Measurements from ENCODE around the gene KDM4B. TPM values are rescaled to one million over a fixed set of nuclear protein-coding genes. Genes with fewer than 3 reads are reported as not detected.

Gene KDM4B
- polyA plus RNA-seq, 3 donors, result 20.1 to 31.7 (median 26.5) TPM

DNA sequence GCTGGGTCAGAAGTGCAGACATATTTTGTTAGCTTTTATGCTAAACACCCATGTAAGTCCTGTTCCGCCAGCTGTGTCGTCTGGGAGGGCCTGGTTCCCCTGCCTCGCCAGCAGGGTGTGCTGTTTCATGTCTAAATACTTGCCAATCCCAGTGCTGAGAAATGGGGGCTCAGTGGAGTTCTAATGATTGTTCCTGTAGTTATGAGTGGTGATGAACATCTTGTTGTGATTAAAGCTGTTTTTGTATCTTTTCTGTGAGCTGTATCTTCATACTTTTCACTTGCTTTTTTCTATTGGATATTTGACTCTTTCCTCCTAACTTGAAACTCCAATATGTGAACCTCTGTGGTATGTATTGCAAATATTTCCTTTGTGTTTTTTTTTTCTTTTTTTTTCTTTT lies 32.7 kb downstream of the KDM4B start:
- no peak for DNase-seq (ENCODE audit: extremely low read depth in 1 of 11, low read depth in 9 of 11, low spot score in 4 of 11)

- DNase-seq (ENCODE audit: extremely low read depth in 1 of 11, low read depth in 9 of 11, low spot score in 4 of 11), result no peak
These were observed 33.2 kb downstream of the KDM4B start for GRCh38 chr19:5002143-5002542.

GRCh38 chr19:5003781-5004180 lies 34.9 kb downstream of the KDM4B start:
- no peak for DNase-seq (ENCODE audit: extremely low read depth in 1 of 11, low read depth in 9 of 11, low spot score in 4 of 11)

GRCh38 chr19:5005096-5005495 lies 36.2 kb downstream of the KDM4B start:
- DNase-seq (ENCODE audit: extremely low read depth in 1 of 11, low read depth in 9 of 11, low spot score in 4 of 11), result no peak

GRCh38 chr19:5006201-5006600 lies 37.3 kb downstream of the KDM4B start:
- no peak for DNase-seq (ENCODE audit: extremely low read depth in 1 of 11, low read depth in 9 of 11, low spot score in 4 of 11)

- DNase-seq (ENCODE audit: extremely low read depth in 1 of 11, low read depth in 9 of 11, low spot score in 4 of 11), result no peak
These were observed 37.9 kb downstream of the KDM4B start for GRCh38 chr19:5006821-5007220.

DNA sequence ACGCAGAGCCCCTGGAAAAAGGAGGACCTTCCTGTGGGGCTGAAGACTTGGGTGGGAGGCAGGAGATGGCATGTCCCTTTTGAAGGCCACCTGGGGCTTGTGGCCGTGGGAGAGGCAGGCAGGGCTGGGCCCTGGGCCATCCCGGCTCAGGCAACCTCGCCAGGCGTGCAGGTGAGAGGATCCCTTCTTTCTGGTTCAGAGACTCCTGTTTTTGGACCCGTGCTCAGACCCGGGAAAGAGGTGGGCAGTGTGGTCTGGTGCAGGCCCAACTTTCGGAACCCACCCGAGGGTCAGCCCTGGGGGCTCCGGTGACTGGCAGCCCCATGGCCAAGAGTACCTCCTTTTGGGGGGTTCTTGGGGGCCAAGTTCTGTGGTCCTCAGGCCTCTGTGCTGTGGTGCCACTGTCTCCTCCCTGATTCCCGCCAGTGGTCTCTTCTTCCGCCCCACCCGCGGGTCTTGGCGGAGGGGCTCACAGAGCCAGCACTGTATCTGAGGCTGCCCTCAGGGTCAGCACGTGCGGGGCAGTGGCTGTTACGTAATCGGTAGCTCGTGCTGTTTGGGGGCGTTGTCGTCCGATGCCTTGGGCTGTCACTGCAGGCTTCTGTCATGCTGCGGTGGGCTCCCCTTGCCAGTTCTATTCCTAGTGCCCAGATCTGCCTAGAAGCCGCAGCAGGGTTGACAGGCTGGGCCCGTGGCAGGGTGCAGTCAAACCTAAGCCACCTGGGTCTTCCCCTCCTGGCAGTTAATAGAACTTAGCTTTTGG lies 42.7 kb downstream of the KDM4B start:
- DNase-seq (ENCODE audit: extremely low read depth in 1 of 11, low read depth in 9 of 11, low spot score in 4 of 11), result no peak

GRCh38 chr19:5012688-5013457 lies 44.0 kb downstream of the KDM4B start:
- no peak for DNase-seq (ENCODE audit: extremely low read depth in 1 of 11, low read depth in 9 of 11, low spot score in 4 of 11)

DNA sequence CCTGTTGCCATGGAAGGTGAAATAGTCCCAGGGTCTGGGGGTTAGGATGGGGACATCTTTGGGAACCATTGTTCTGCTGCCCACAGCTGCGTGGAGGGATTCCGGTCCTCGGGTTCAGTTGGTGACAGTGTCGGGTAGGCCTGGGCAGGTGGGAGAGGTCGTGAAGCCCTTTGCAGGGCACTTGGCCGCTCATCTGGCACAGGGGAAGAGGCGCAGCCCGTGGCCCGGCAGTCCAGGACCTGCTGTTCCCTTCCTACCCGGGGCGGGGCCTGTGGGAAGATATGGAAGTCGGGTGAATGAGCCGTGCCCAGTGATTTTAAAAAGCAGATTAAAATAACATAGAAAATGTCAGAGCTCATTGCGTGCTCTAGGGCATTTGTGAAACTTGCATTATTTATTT lies 44.8 kb downstream of the KDM4B start:
- no peak for DNase-seq (ENCODE audit: extremely low read depth in 1 of 11, low read depth in 9 of 11, low spot score in 4 of 11)

DNA sequence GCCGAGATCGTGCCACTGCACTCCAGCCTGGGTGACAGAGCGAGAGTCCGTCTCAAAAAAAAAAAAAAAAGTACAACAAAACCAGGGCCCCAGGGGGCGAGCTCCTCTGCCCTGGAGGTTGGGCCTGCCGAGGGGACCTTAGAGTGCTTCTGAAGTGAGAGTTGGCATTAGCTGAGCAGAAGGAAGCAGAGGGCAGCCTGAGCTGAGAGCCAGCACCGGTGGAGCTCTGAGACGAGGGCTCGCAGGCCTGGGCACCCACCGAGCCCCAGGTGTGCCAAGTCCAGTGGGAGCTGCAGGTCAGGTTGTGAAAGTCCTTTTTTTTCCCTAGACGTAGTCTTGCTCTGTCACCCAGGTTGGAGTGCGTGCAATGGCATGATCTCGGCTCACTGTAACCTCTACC lies 46.0 kb downstream of the KDM4B start:
- no peak for DNase-seq (ENCODE audit: extremely low read depth in 1 of 11, low read depth in 9 of 11, low spot score in 4 of 11)

DNA sequence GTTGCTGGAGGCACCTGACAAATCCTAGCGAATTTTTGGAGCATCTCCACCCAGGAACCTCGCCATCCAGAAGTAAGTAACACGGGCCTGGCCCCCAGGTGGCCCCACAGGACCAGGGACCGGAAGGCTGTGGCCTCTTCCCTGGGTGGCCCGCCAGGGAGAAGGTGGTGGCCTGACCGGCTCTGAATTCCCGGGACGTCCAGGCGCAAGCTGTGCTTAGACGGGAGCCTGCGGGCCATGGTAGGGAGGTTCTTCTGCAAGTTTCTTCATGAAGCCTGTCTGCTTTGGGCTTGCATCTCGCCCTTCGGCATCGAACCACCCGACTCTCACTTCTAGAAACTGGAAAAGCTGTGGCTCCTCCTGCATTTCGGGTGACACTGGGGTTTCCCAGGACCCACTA lies 47.4 kb downstream of the KDM4B start:
- DNase-seq (ENCODE audit: extremely low read depth in 1 of 11, low read depth in 9 of 11, low spot score in 4 of 11), result no peak

DNA sequence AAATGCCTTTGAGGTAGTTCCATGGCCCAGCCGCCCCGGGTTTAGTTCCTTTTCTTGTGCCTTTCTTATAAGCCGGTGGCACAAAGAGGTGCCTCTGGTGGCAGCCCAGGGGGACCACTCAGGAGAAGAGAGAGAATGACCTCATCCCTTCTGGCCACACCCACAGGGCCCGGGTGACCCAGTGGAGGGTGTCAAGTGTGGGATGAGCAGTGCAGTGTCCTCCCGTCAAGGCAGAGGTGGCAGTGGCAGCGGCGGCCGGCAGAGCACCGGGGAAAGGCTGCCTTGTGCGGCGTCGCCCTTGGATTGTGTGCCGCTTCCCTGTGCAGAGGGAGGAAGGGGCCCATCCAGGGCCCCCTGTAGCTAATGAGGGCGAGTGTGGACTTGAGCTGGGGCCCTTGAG lies 47.9 kb downstream of the KDM4B start:
- no peak for DNase-seq (ENCODE audit: extremely low read depth in 1 of 11, low read depth in 9 of 11, low spot score in 4 of 11)

DNA sequence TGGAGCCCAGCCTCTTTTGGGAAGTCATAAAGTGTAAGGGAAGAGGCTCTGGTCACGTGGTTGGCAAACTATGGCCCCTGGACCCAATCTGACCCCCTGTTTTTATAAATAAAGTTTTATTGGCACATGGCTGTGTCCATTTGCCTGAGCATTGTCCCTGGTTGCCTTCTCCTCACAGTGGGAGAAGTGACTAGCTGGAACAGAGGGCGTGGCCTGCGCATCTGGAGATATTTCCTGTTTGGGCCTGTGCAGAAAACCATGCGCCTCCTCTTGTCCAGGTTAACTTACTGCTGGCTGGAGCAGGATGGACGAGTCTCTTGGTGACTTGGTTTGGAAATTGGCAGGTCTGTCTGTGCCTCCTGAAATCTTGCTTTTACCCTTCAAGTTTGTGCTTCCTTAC lies 48.3 kb downstream of the KDM4B start:
- no peak for DNase-seq (ENCODE audit: extremely low read depth in 1 of 11, low read depth in 9 of 11, low spot score in 4 of 11)

DNA sequence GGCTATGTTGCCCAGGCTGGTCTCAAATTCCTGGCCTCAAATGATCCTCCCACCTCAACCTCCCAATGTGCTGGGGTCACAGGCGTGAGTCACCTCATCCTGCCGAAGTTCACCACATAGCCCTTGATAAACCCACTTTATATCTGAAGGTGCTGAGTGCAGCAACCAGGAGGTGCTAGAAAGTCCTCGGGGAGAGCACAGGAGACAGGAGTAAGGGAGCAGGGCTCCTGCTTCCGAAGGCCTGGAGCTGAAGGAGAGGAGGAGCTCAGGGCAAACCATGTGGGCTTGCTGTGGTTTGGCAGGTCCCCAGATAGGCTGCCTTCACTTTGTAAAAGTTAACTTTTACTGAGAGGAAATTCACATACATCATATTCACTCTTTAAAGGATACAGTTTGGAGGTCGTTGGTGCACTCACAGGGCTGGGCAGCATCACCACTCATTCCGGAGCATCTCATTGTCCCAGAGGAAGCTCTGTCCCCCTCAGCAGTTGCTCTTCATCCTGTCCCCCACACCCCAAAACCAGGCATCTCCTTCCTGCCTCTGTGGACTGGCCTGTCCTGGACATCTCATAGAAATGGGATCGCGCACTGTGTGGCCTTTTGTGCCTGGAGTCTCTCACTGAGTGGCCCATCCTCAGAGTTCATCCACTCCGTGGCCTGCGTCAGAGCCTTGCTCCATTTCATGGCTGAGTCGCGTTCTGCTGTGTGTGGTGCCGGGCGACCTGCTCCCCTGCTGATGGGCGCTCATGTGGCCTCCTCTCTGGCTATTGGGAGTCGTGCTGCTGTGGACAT lies 49.5 kb downstream of the KDM4B start:
- no peak for DNase-seq (ENCODE audit: extremely low read depth in 1 of 11, low read depth in 9 of 11, low spot score in 4 of 11)

DNA sequence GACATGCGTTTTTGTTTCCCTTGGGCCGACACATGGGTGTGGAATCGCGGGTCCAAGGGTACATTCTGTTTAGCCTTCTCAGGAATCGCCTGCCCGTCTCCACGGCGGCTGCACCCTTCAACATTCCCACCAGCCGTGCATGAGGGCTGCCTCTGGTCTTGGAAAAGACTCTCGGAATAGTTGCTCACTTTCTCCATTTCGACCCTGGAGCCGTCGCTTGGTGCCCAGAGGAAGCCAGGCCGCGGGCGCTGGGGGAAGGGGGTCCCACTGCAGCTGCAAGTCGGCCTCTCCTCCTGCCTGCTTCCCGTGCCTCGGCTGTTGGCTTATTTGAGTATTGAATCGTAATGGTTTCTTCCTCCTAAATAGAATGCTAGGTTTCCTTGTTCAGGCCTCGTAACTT lies 51.5 kb downstream of the KDM4B start:
- no peak for DNase-seq (ENCODE audit: extremely low read depth in 1 of 11, low read depth in 9 of 11, low spot score in 4 of 11)

DNA sequence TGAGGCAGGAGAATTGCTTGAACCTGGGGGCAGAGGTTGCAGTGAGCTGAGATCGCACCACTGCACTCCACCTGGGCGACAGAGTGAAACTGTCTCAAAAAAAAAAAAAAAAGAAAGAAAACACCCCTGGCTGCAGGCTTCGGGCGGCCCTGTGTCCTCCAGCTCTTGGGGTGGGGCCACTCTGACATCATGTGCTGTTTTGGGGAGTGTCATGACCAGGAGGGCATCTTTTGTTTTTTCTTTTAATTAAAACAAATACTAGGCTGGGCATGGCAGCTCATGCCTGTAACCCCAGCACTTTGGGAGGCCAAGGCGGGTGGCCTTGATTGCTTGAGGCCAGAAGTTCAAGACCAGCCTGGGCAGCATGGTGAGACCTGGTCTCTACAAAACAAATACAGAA lies 52.1 kb downstream of the KDM4B start:
- no peak for DNase-seq (ENCODE audit: extremely low read depth in 1 of 11, low read depth in 9 of 11, low spot score in 4 of 11)

- no peak for DNase-seq (ENCODE audit: extremely low read depth in 1 of 11, low read depth in 9 of 11, low spot score in 4 of 11)
These were observed 53.4 kb downstream of the KDM4B start for GRCh38 chr19:5022066-5022860.

DNA sequence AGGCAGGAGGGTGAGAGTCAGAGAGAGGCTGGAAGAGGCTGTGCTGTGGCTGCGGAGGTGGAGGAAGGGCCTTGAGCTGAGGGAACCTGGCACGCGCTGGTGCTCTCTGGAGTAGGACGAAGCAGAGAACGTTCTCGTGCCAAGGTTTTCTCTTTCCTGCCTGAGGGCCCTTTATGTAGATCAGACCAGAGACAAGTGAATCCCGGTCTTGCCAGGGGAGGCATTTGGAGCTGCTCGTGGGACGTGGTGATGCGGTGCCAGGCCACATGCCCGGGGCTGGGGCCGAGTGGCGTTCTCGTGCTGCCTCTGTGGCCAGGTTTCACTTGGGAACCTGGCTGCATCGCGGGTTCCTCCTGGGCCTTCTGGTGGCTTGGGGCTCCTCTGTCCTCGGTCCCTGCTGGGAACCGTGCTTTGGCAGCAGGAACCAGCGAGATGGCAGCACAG lies 54.2 kb downstream of the KDM4B start:
- DNase-seq (ENCODE audit: extremely low read depth in 1 of 11, low read depth in 9 of 11, low spot score in 4 of 11), result no peak

DNA sequence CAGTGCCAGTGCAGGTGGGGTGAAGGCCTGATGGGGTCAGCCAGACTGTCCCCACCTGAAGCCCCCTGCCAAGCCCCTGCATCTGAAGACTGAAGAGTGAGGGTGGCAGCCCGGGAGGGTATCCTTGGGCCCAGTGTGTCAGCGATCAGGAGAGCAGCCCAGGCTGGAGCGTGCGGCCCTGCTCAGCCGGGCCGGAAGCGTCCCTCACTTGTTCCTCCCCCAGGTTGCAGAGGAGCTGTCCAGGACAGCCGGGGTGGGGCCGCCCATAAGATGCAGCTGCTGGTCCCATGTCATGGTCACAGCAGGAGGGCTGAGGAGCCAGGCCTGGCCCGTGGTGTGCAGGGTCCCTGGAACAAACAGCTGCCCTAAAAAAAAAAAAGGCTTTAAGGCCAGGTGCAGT lies 55.4 kb downstream of the KDM4B start:
- no peak for DNase-seq (ENCODE audit: extremely low read depth in 1 of 11, low read depth in 9 of 11, low spot score in 4 of 11)

Data from renal cortex interstitium (tissue), 11 donors.